Colon (tissue), 2 donors: Measurements from ENCODE around the gene PTPRN2.

ENCODE experiments used
- FAIRE-seq: peaks from 2 replicates; lab custom pipeline; 2012; peaks lifted over from hg19 to GRCh38; lab: Jason Lieb, UNC
- donor health status: control.
- donor health status: control.

PTPRN2 gene

GRCh38 chr7:158007697-158008257 lies 579.8 kb downstream of the PTPRN2 start:
- FAIRE-seq = no peak

- FAIRE-seq = no peak
Observed at GRCh38 chr7:158006841-158007696, 580.6 kb downstream of the PTPRN2 start.

- FAIRE-seq = no peak
Observed at GRCh38 chr7:158005531-158005930, 582.1 kb downstream of the PTPRN2 start.

GRCh38 chr7:158004123-158004490 lies 583.5 kb downstream of the PTPRN2 start:
- FAIRE-seq = no peak

GRCh38 chr7:158003441-158004122 lies 584.0 kb downstream of the PTPRN2 start:
- no peak for FAIRE-seq

GRCh38 chr7:158002486-158003080 lies 585.0 kb downstream of the PTPRN2 start:
- no peak for FAIRE-seq

- FAIRE-seq = no peak
Observed at GRCh38 chr7:158001621-158002320, 585.9 kb downstream of the PTPRN2 start.

GRCh38 chr7:158001003-158001402 lies 586.6 kb downstream of the PTPRN2 start:
- no peak for FAIRE-seq

GRCh38 chr7:158000160-158000559 lies 587.5 kb downstream of the PTPRN2 start:
- no peak for FAIRE-seq

GRCh38 chr7:157998884-157999552 lies 588.6 kb downstream of the PTPRN2 start:
- no peak for FAIRE-seq

GRCh38 chr7:157997471-157997870 lies 590.2 kb downstream of the PTPRN2 start:
- FAIRE-seq = no peak

- no peak for FAIRE-seq
Observed at GRCh38 chr7:157997080-157997440, 590.6 kb downstream of the PTPRN2 start.

- no peak for FAIRE-seq
Observed at GRCh38 chr7:157996359-157997079, 591.1 kb downstream of the PTPRN2 start.

- FAIRE-seq = no peak
Observed at GRCh38 chr7:157995815-157996214, 591.8 kb downstream of the PTPRN2 start.

GRCh38 chr7:157994319-157994718 lies 593.3 kb downstream of the PTPRN2 start:
- no peak for FAIRE-seq

GRCh38 chr7:157993406-157994105 lies 594.1 kb downstream of the PTPRN2 start:
- no peak for FAIRE-seq

GRCh38 chr7:157992511-157993160 lies 595.0 kb downstream of the PTPRN2 start:
- no peak for FAIRE-seq

- no peak for FAIRE-seq
Observed at GRCh38 chr7:157991761-157992160, 595.9 kb downstream of the PTPRN2 start.

- FAIRE-seq = no peak
Observed at GRCh38 chr7:157991351-157991750, 596.3 kb downstream of the PTPRN2 start.

GRCh38 chr7:157990881-157991250 lies 596.8 kb downstream of the PTPRN2 start:
- no peak for FAIRE-seq
